ENCODE results near the gene PTPN7. TPM values are rescaled to one million over a fixed set of nuclear protein-coding genes. Genes with fewer than 3 reads are reported as not detected.
"Not testable (repeated sequence)": the region's sequence is repeated elsewhere in the genome, so short reads cannot be mapped to it uniquely, and the experiment has no call there.

PTPN7 gene
- polyA plus RNA-seq, 4 donors = 0.95 to 1.7 (median 1.4) TPM

- no peak for DNase-seq (ENCODE audit: low read depth in 4 of 4, low spot score in 2 of 4)
Observed at GRCh38 chr1:202154148-202154765, 6.1 kb downstream of the PTPN7 start.

GRCh38 chr1:202153284-202153683 is 7.1 kb downstream of the PTPN7 start:
- no peak for DNase-seq (ENCODE audit: low read depth in 4 of 4, low spot score in 2 of 4)

GRCh38 chr1:202152399-202152798 is 8.0 kb downstream of the PTPN7 start:
- DNase-seq (ENCODE audit: low read depth in 4 of 4, low spot score in 2 of 4) = no peak

GRCh38 chr1:202151045-202151444 is 9.4 kb downstream of the PTPN7 start:
- DNase-seq (ENCODE audit: low read depth in 4 of 4, low spot score in 2 of 4) = no peak

GRCh38 chr1:202150602-202151001 is 9.8 kb downstream of the PTPN7 start:
- DNase-seq (ENCODE audit: low read depth in 4 of 4, low spot score in 2 of 4) = no peak

GRCh38 chr1:202150187-202150586 is 10.2 kb downstream of the PTPN7 start:
- no peak for DNase-seq (ENCODE audit: low read depth in 4 of 4, low spot score in 2 of 4)

GRCh38 chr1:202149566-202149965 is 10.8 kb downstream of the PTPN7 start:
- no peak for DNase-seq (ENCODE audit: low read depth in 4 of 4, low spot score in 2 of 4)

GRCh38 chr1:202148391-202148790 is 12.0 kb downstream of the PTPN7 start:
- DNase-seq (ENCODE audit: low read depth in 4 of 4, low spot score in 2 of 4) = no peak

- no peak for DNase-seq (ENCODE audit: low read depth in 4 of 4, low spot score in 2 of 4)
Observed at GRCh38 chr1:202146993-202147392, 13.4 kb downstream of the PTPN7 start.

GRCh38 chr1:202146279-202146678 is 14.1 kb downstream of the PTPN7 start:
- no peak for DNase-seq (ENCODE audit: low read depth in 4 of 4, low spot score in 2 of 4)

- not testable (repeated sequence) for DNase-seq (ENCODE audit: low read depth in 4 of 4, low spot score in 2 of 4)
Observed at GRCh38 chr1:202145744-202146140, 14.7 kb downstream of the PTPN7 start.

GRCh38 chr1:202145068-202145743 is 15.2 kb downstream of the PTPN7 start:
- DNase-seq (ENCODE audit: low read depth in 4 of 4, low spot score in 2 of 4) = no peak

GRCh38 chr1:202144402-202145067 is 15.9 kb downstream of the PTPN7 start, which contains the start of gene ARL8A:
Gene ARL8A, minus strand, starts transcription at chr1:202144737. Its CDS starts 165 bp downstream, at chr1:202144572.
- no peak for DNase-seq (ENCODE audit: low read depth in 4 of 4, low spot score in 2 of 4)

- no peak for DNase-seq (ENCODE audit: low read depth in 4 of 4, low spot score in 2 of 4)
Observed at GRCh38 chr1:202143768-202144401, 16.5 kb downstream of the PTPN7 start.

GRCh38 chr1:202143011-202143767 is 17.2 kb downstream of the PTPN7 start:
- no peak for DNase-seq (ENCODE audit: low read depth in 4 of 4, low spot score in 2 of 4)

GRCh38 chr1:202141468-202141867 is 18.9 kb downstream of the PTPN7 start:
- DNase-seq (ENCODE audit: low read depth in 4 of 4, low spot score in 2 of 4) = not testable (repeated sequence)

- no peak for DNase-seq (ENCODE audit: low read depth in 4 of 4, low spot score in 2 of 4)
Observed at GRCh38 chr1:202140833-202141232, 19.6 kb downstream of the PTPN7 start.

GRCh38 chr1:202135221-202135721 is 25.1 kb downstream of the PTPN7 start:
- DNase-seq (ENCODE audit: low read depth in 4 of 4, low spot score in 2 of 4) = no peak

GRCh38 chr1:202134645-202135172 is 25.7 kb downstream of the PTPN7 start:
- no peak for DNase-seq (ENCODE audit: low read depth in 4 of 4, low spot score in 2 of 4)

- DNase-seq (ENCODE audit: low read depth in 4 of 4, low spot score in 2 of 4) = no peak
Observed at GRCh38 chr1:202133989-202134388, 26.4 kb downstream of the PTPN7 start.
